Fibroblast of lung (primary cell): ENCODE data around the gene TRERF1. TPM values are rescaled to one million over a fixed set of nuclear protein-coding genes. Genes with fewer than 3 reads are reported as not detected.

Experiments
- DNase-seq, 2 donors: peaks; one replicate each; pipeline versions ENCODE4 v3.0.0 to v3.0.0-alpha.2; 2010; ENCODE audit warnings: low read depth in 2 of 2
- H2AFZ ChIP-seq: 2 replicates; pipeline ENCODE4 v1.5.1; 2012; ENCODE audit warnings: low read length, control low read depth, inconsistent platforms
- H3K27ac ChIP-seq: 2 replicates; pipeline ENCODE4 v1.5.1; 2011; ENCODE audit warnings: low read length, control low read depth; ENCODE audit not compliant: insufficient read depth
- H3K27me3 ChIP-seq: 2 replicates; pipeline ENCODE4 v1.5.1; 2011; ENCODE audit warnings: mild to moderate bottlenecking, low read length; ENCODE audit not compliant: control insufficient read depth, insufficient read depth
- H3K36me3 ChIP-seq: 2 replicates; pipeline ENCODE4 v1.5.1; 2011; ENCODE audit warnings: low read length; ENCODE audit not compliant: control insufficient read depth, insufficient read depth
- H3K4me1 ChIP-seq: 2 replicates; pipeline ENCODE4 v1.5.1; 2011; ENCODE audit warnings: low read length; ENCODE audit not compliant: control insufficient read depth, insufficient read depth; ENCODE audit errors: extremely low read depth
- H3K4me2 ChIP-seq: 2 replicates; pipeline ENCODE4 v1.5.1; 2011; ENCODE audit warnings: low read length, control low read depth; ENCODE audit not compliant: insufficient read depth; ENCODE audit errors: extremely low read depth
- H3K4me3 ChIP-seq, 4 experiments: fragments of 200-600 bp in 1 of 4; sonication (generic) in 1 of 4; replicated peaks in 1 of 4; 2 replicates each; pipeline ENCODE4 v1.5.1; 2011 to 2016; ENCODE audit warnings: low read length in 4 of 4, low read depth in 3 of 4, mild to moderate bottlenecking in 3 of 4, control low read depth in 2 of 4, inconsistent platforms in 1 of 4, mixed read lengths in 1 of 4; ENCODE audit not compliant: insufficient read depth in 1 of 4; ENCODE audit errors: control extremely low read depth in 1 of 4
- H3K79me2 ChIP-seq: 2 replicates; pipeline ENCODE4 v1.5.1; 2012; ENCODE audit warnings: mild to moderate bottlenecking, low read length, inconsistent platforms; ENCODE audit not compliant: control insufficient read depth, insufficient read depth
- H3K9ac ChIP-seq: 2 replicates; pipeline ENCODE4 v1.5.1; 2011; ENCODE audit warnings: mild to moderate bottlenecking, low read length, control low read depth; ENCODE audit not compliant: insufficient read depth
- H3K9me3 ChIP-seq: 2 replicates; pipeline ENCODE4 v1.5.1; 2012; ENCODE audit warnings: low read depth, low read length; ENCODE audit not compliant: control insufficient read depth, insufficient read depth
- H4K20me1 ChIP-seq: 2 replicates; pipeline ENCODE4 v1.5.1; 2011; ENCODE audit warnings: low read length; ENCODE audit not compliant: control insufficient read depth, insufficient read depth; ENCODE audit errors: extremely low read depth
- EZH2 ChIP-seq: IDR thresholded peaks from 2 replicates; pipeline ENCODE4 v1.5.1; 2012; ENCODE audit warnings: low read length, control low read depth, mild to moderate bottlenecking; ENCODE audit errors: missing control alignments
- polyA plus RNA-seq, 2 donors: library from polyadenylated mRNA; depleted of rRNA in 1 of 2; stranded (reverse) in 1 of 2; unstranded in 1 of 2; fragments of >200 nt; gene quantifications; 2 replicates each; pipeline ENCODE4 v1.2.1, GENCODE V29; 2011 to 2012; ENCODE audit warnings: missing spikeins in 1 of 2
- total RNA-seq: library from RNA; depleted of rRNA; stranded (reverse); fragments of >200 nt; gene quantifications from 2 replicates; pipeline ENCODE4 v1.2.1, GENCODE V29; 2014
- TF ChIP-seq, protein P1 (sequence below), 2 donors: IDR thresholded peaks in 1 of 2; conservative IDR thresholded peaks in 1 of 2; 1 replicate in 1 of 2; 2 replicates in 1 of 2; pipeline ENCODE4 v1.5.1; 2011 to 2012; ENCODE audit warnings: low read length in 2 of 2, control low read depth in 1 of 2, inconsistent platforms in 1 of 2, low read depth in 1 of 2, mild to moderate bottlenecking in 1 of 2

Gene TRERF1
- total and polyA plus RNA-seq, 2 donors (not counting 1 experiment from before 2014, with no cell fraction given), result 6.3 to 8.3 TPM

- Histone ChIP-seq H3K4me3 (peak overlapping the region; percentile 75 to 92 (median 88)), H2AFZ (peak overlapping the region; percentile 30), H4K20me1 (no peaks in the 10 kb centered on the region), H3K4me1 (peaks cover 12% of the 10 kb centered on the region), H3K27ac (peak overlapping the region; percentile 46), H3K9me3 (no peaks in the 10 kb centered on the region), H3K27me3 (no peaks in the 10 kb centered on the region), H3K36me3 (no peaks in the 10 kb centered on the region), H3K4me2 (peak overlapping the region; percentile 84), H3K9ac (peak overlapping the region; percentile 13), H3K79me2 (peaks cover 57% of the 10 kb centered on the region)
- peak; percentile 28 to 45 for DNase-seq
- TF ChIP-seq, protein P1, sequence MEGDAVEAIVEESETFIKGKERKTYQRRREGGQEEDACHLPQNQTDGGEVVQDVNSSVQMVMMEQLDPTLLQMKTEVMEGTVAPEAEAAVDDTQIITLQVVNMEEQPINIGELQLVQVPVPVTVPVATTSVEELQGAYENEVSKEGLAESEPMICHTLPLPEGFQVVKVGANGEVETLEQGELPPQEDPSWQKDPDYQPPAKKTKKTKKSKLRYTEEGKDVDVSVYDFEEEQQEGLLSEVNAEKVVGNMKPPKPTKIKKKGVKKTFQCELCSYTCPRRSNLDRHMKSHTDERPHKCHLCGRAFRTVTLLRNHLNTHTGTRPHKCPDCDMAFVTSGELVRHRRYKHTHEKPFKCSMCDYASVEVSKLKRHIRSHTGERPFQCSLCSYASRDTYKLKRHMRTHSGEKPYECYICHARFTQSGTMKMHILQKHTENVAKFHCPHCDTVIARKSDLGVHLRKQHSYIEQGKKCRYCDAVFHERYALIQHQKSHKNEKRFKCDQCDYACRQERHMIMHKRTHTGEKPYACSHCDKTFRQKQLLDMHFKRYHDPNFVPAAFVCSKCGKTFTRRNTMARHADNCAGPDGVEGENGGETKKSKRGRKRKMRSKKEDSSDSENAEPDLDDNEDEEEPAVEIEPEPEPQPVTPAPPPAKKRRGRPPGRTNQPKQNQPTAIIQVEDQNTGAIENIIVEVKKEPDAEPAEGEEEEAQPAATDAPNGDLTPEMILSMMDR (conservative IDR thresholded peaks at IDR 0.05 in 1 of 2, IDR thresholded peaks at IDR 0.05 in 1 of 2; ENCODE audit: low read depth in 1 of 2, low read length in 2 of 2), result no peak
- TF ChIP-seq EZH2, result no peak
Measured at GRCh38 chr6:42450477-42451332, 1.0 kb downstream of the TRERF1 start.

DNA sequence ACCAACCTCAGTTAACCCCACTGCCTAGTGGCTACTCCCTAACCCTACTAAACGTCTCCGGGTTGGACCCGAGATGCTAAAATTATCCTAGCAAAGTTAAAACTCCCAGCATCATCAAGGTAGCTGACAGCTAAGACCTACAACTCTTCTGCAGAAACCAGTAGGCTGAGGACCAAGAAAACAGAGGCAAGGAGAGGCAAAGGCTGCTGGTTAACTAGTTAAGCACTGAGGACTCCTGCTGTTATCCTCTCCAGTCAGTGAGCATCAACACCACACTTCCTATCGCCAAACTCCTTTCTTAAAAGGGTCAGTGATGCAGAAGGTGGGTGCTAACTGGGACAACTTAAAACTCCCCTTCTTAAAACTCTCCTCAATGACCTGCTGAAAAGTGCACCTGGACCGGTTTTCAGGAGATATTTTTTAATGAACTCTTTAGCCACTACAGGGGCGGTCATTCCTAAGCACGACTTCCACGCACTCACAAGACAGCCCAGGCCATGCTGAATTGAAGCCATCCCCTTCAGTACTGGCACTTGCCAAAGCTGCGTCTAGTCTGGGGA, 1.7 kb downstream of the TRERF1 start:
- no peaks in the 10 kb centered on the region for H3K27me3 ChIP-seq
- DNase-seq, result peak; percentile 28 to 41
- no peaks in the 10 kb centered on the region for H3K36me3 ChIP-seq
- H3K27ac ChIP-seq, result peak overlapping the region; percentile 34
- H3K4me2 ChIP-seq, result peak overlapping the region; percentile 84
- H3K9me3 ChIP-seq, result no peaks in the 10 kb centered on the region
- H2AFZ ChIP-seq, result peak overlapping the region; percentile 30
- no peak for TF ChIP-seq EZH2
- TF ChIP-seq, protein P1 (conservative IDR thresholded peaks at IDR 0.05 in 1 of 2, IDR thresholded peaks at IDR 0.05 in 1 of 2; ENCODE audit: low read depth in 1 of 2, low read length in 2 of 2), result no peak
- H3K4me3 ChIP-seq, result peak overlapping the region; percentile 75 to 92 (median 88)
- H3K9ac ChIP-seq, result no peak overlapping the region
- peaks cover 12% of the 10 kb centered on the region for H3K4me1 ChIP-seq
- no peaks in the 10 kb centered on the region for H4K20me1 ChIP-seq
- H3K79me2 ChIP-seq, result peaks cover 64% of the 10 kb centered on the region

GRCh38 chr6:42448927-42449659, 2.6 kb downstream of the TRERF1 start:
- Histone ChIP-seq H3K4me1 (peaks cover 14% of the 10 kb centered on the region), H2AFZ (no peak overlapping the region), H3K27ac (no peak overlapping the region), H4K20me1 (no peaks in the 10 kb centered on the region), H3K36me3 (no peaks in the 10 kb centered on the region), H3K9me3 (no peaks in the 10 kb centered on the region), H3K79me2 (peaks cover 72% of the 10 kb centered on the region), H3K27me3 (no peaks in the 10 kb centered on the region), H3K9ac (no peak overlapping the region), H3K4me2 (peak overlapping the region; percentile 84), H3K4me3 (peak overlapping the region; percentile 75 to 92 (median 88))
- DNase-seq, result peak in 1 of 2 donors; percentile 21
- TF ChIP-seq EZH2, result no peak
- TF ChIP-seq, protein P1 (conservative IDR thresholded peaks at IDR 0.05 in 1 of 2, IDR thresholded peaks at IDR 0.05 in 1 of 2; ENCODE audit: low read depth in 1 of 2, low read length in 2 of 2), result no peak
